HepG2 (cell line): Measurements from ENCODE around the gene IFT80. TPM values are rescaled to one million over a fixed set of nuclear protein-coding genes. Genes with fewer than 3 reads are reported as not detected.

Source experiments
- microRNA counts: library from miRNA; unstranded; fragments of <30 nt; microRNA quantifications from one replicate; lab custom pipeline; 2015
- microRNA-seq: library from miRNA; unstranded; fragments of <30 nt; microRNA quantifications from one replicate; pipeline ENCODE4, GENCODE V29; 2020
- polyA plus RNA-seq, 8 experiments: library from polyadenylated mRNA; depleted of rRNA in 3 of 8; stranded (reverse) in 7 of 8; unstranded in 1 of 8; fragments of >200 nt; fragmentation: Illumina TruSeq in 4 of 8; extraction: Trizol in 4 of 8; gene quantifications; 2 replicates each; pipeline versions ENCODE4 v1.2.1 to v1.2.3, GENCODE V29; 2011 to 2016; ENCODE audit warnings: low read depth in 4 of 8, missing spikeins in 1 of 8, mixed read lengths in 1 of 8; ENCODE audit not compliant: insufficient read depth in 1 of 8
- small RNA-seq, 3 experiments: library from RNA; depleted of rRNA; stranded (forward); fragments of <200 nt; gene quantifications; one replicate each; pipeline ENCODE3, GENCODE V24; 2012; ENCODE audit warnings: low read depth in 2 of 3, low replicate concordance in 1 of 3; ENCODE audit not compliant: insufficient read length in 3 of 3, insufficient read depth in 2 of 3
- total RNA-seq, 5 experiments: library from RNA; depleted of rRNA; stranded (reverse); fragments of >200 nt; fragmentation: Illumina TruSeq; extraction: Trizol; gene quantifications; 2 replicates each; pipeline ENCODE4 v1.2.3, GENCODE V29; 2016; ENCODE audit warnings: low read depth in 1 of 5

Gene IFT80
- total and polyA plus RNA-seq, 2 of the 13 experiments (the other 11 are each of a cell fraction or from before 2014, with no cell fraction given) = 11.4 to 15.7 TPM

MicroRNA genes within 50 kb of the gene (microRNA counts, 767-probe panel; counts per million panel counts)
- not detected for microRNA hsa-miR-15b-5p (lab: Ali Mortazavi, UCI)

Small RNA genes lying within 50 kb of the gene (microRNA-seq; reads per million reads assigned to microRNA genes)
- gene MIR15B (507 reads per million, percentile 84 among the genes with 10 or more reads in this experiment), gene MIR16-2 (172 reads per million, percentile 78 among the genes with 10 or more reads in this experiment)

Small RNA genes lying within 50 kb of the gene (small RNA-seq; reads per million reads assigned to genes)
- gene MIR15B (123 to 27,056 (median 4,840) reads per million in 3 experiments), gene MIR16-2 (0.10 to 34.8 (median 10.4) reads per million in 3 experiments)

Other genes starting within 250 kb of the IFT80 start
- gene C3orf80, start 173.8 kb downstream of the IFT80 start, total RNA-seq (2016; rRNA removed; fragmentation: Illumina TruSeq; extraction: Trizol) = 0.04 TPM in 1 of 2 replicates, not detected in the other
- 0.03 TPM in 2 replicates for gene C3orf80, start 173.8 kb downstream of the IFT80 start, polyA plus RNA-seq (2011; rRNA removed)
- gene SMC4, start 425 bp upstream of the IFT80 start, total RNA-seq (2016; rRNA removed; fragmentation: Illumina TruSeq; extraction: Trizol) = 74.3 and 95.5 TPM in 2 replicates
- 11.3 and 19.2 TPM in 2 replicates for gene SMC4, start 425 bp upstream of the IFT80 start, polyA plus RNA-seq (2011; rRNA removed)
- gene TRIM59, start 50.6 kb upstream of the IFT80 start, total RNA-seq (2016; rRNA removed; fragmentation: Illumina TruSeq; extraction: Trizol) = 3.2 and 4.1 TPM in 2 replicates
- gene TRIM59, start 50.6 kb upstream of the IFT80 start, polyA plus RNA-seq (2011; rRNA removed) = 0.91 and 1.3 TPM in 2 replicates
- gene KPNA4, start 166.3 kb upstream of the IFT80 start, total RNA-seq (2016; rRNA removed; fragmentation: Illumina TruSeq; extraction: Trizol) = 27.9 and 32.6 TPM in 2 replicates
- 9.9 and 11.0 TPM in 2 replicates for gene KPNA4, start 166.3 kb upstream of the IFT80 start, polyA plus RNA-seq (2011; rRNA removed)